ENCODE measurements around the gene IGFBP7.
"Not testable (repeated sequence)": the region's sequence is repeated elsewhere in the genome, so short reads cannot be mapped to it uniquely, and the experiment has no call there.

Gene IGFBP7

GRCh38 chr4:57048590-57049304, 61.4 kb downstream of the IGFBP7 start:
- H3K4me1 ChIP-seq: no peaks in the 10 kb centered on the region
- H3K9me3 ChIP-seq (ENCODE audit: control insufficient read depth, low read length): no peaks in the 10 kb centered on the region
- TF ChIP-seq CTCF (IDR thresholded peaks at IDR 0.05): no peak
- no peak overlapping the region for H2AFZ ChIP-seq
- no peak overlapping the region for H3K4me3 ChIP-seq (ENCODE audit: low read depth, low read length)
- H3K27ac ChIP-seq: peak overlapping the region; percentile 24
- no peaks in the 10 kb centered on the region for H3K27me3 ChIP-seq (ENCODE audit: control insufficient read depth, insufficient read depth, low read length)
- no peak overlapping the region for H3K4me2 ChIP-seq (ENCODE audit: low read length)
- no peak overlapping the region for H3K9ac ChIP-seq
- H3K36me3 ChIP-seq (ENCODE audit: control insufficient read depth, insufficient read depth, low read length): no peaks in the 10 kb centered on the region
- no peaks in the 10 kb centered on the region for H3K79me2 ChIP-seq

GRCh38 chr4:57047046-57047445, 63.1 kb downstream of the IGFBP7 start:
- not testable (repeated sequence) for H3K27me3 ChIP-seq (ENCODE audit: control insufficient read depth, insufficient read depth, low read length); H3K4me2 ChIP-seq (ENCODE audit: low read length); H3K4me1 ChIP-seq; H3K9ac ChIP-seq; H3K36me3 ChIP-seq (ENCODE audit: control insufficient read depth, insufficient read depth, low read length); H3K4me3 ChIP-seq (ENCODE audit: low read depth, low read length); H3K27ac ChIP-seq; H3K79me2 ChIP-seq; H3K9me3 ChIP-seq (ENCODE audit: control insufficient read depth, low read length); H2AFZ ChIP-seq

GRCh38 chr4:57044996-57045395, 65.2 kb downstream of the IGFBP7 start:
- H3K9me3 ChIP-seq (ENCODE audit: control insufficient read depth, low read length): no peaks in the 10 kb centered on the region
- no peaks in the 10 kb centered on the region for H3K27me3 ChIP-seq (ENCODE audit: control insufficient read depth, insufficient read depth, low read length)
- no peaks in the 10 kb centered on the region for H3K4me1 ChIP-seq
- TF ChIP-seq CTCF (IDR thresholded peaks at IDR 0.05): no peak
- no peaks in the 10 kb centered on the region for H3K79me2 ChIP-seq
- H3K27ac ChIP-seq: peak overlapping the region; percentile 57
- H3K9ac ChIP-seq: no peak overlapping the region
- H3K36me3 ChIP-seq (ENCODE audit: control insufficient read depth, insufficient read depth, low read length): no peaks in the 10 kb centered on the region
- H2AFZ ChIP-seq: no peak overlapping the region
- no peak overlapping the region for H3K4me3 ChIP-seq (ENCODE audit: low read depth, low read length)
- H3K4me2 ChIP-seq (ENCODE audit: low read length): no peak overlapping the region

- no peak overlapping the region for H3K4me2 ChIP-seq (ENCODE audit: low read length)
- TF ChIP-seq CTCF (IDR thresholded peaks at IDR 0.05): no peak
- H3K9ac ChIP-seq: no peak overlapping the region
- no peak overlapping the region for H2AFZ ChIP-seq
- H3K4me1 ChIP-seq: no peaks in the 10 kb centered on the region
- no peak overlapping the region for H3K4me3 ChIP-seq (ENCODE audit: low read depth, low read length)
- H3K27ac ChIP-seq: peak overlapping the region; percentile 57
- no peaks in the 10 kb centered on the region for H3K79me2 ChIP-seq
- H3K36me3 ChIP-seq (ENCODE audit: control insufficient read depth, insufficient read depth, low read length): no peaks in the 10 kb centered on the region
- no peaks in the 10 kb centered on the region for H3K9me3 ChIP-seq (ENCODE audit: control insufficient read depth, low read length)
- no peaks in the 10 kb centered on the region for H3K27me3 ChIP-seq (ENCODE audit: control insufficient read depth, insufficient read depth, low read length)
These were observed 65.9 kb downstream of the IGFBP7 start for GRCh38 chr4:57044279-57044678.

GRCh38 chr4:57043347-57044251, 66.6 kb downstream of the IGFBP7 start:
- no peak overlapping the region for H3K4me3 ChIP-seq (ENCODE audit: low read depth, low read length)

More at GRCh38 chr4:57043347-57044251, 66.6 kb downstream of the IGFBP7 start:
- Histone ChIP-seq H2AFZ (no peak overlapping the region), H3K36me3 (ENCODE audit: control insufficient read depth, insufficient read depth, low read length) (no peaks in the 10 kb centered on the region), H3K9me3 (ENCODE audit: control insufficient read depth, low read length) (no peaks in the 10 kb centered on the region), H3K79me2 (no peaks in the 10 kb centered on the region), H3K9ac (no peak overlapping the region), H3K4me1 (no peaks in the 10 kb centered on the region), H3K27me3 (ENCODE audit: control insufficient read depth, insufficient read depth, low read length) (no peaks in the 10 kb centered on the region), H3K27ac (peak overlapping the region; percentile 57), H3K4me2 (ENCODE audit: low read length) (no peak overlapping the region)
- no peak for TF ChIP-seq CTCF (IDR thresholded peaks at IDR 0.05)
